ENCODE data around the gene ABHD14A. TPM values are rescaled to one million over a fixed set of nuclear protein-coding genes. Genes with fewer than 3 reads are reported as not detected.

Gene ABHD14A
- total and polyA plus RNA-seq, 2 of the 13 experiments (the other 11 are each of a cell fraction or from before 2014, with no cell fraction given), result 29.5 to 46.9 TPM

DNA sequence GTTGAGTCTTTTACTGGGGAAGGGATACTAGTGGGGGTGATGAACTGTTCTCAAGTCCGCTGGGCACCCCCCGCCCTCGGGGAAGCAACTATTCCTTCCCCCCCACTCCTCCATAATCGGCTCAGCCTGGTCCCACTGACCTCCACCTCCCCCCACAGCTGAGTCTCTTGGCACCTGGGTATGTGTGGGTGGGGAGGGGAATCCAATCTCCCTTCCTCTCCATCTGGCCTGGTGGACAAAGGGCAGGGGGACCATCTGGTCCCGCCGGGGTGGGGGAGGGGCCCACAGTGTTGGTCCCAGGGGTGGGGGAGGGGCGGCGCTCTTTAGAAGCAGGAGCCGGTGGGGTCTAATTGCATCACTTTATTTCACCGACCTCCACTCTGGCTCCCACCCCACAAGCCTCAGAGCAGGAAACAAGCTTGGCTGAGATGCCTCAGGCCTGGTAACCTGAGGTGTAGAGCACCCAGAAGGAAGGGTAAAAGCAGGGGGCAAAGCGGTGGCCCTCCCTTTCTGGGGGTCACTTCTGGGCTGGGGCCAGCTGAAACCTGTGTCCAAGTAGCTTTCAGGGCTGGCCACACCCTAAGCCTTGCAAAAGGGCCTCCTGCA, 6.6 kb upstream of the ABHD14A start (continued):
- TF ChIP-seq GRHL1 (CRISPR knock-in tag; conservative IDR thresholded peaks at IDR 0.05) (no peak), SSRP1 (CRISPR knock-in tag; IDR thresholded peaks at IDR 0.05) (peak; percentile 76), CENPX (CRISPR knock-in tag; IDR thresholded peaks at IDR 0.05) (no peak), RNF2 (conservative IDR thresholded peaks at IDR 0.05; ENCODE audit: low read depth) (no peak), ZNF558 (CRISPR knock-in tag; IDR thresholded peaks at IDR 0.05; ENCODE audit: borderline replicate concordance) (no peak), THAP8 (CRISPR knock-in tag; IDR thresholded peaks at IDR 0.05; ENCODE audit: borderline replicate concordance) (no peak), TBX3 (IDR thresholded peaks at IDR 0.05; ENCODE audit: borderline replicate concordance) (no peak), ZNF788 (CRISPR knock-in tag; IDR thresholded peaks at IDR 0.05; ENCODE audit: borderline replicate concordance) (no peak), POLR2A (IDR thresholded peaks at IDR 0.05; ENCODE audit: insufficient read depth in 1 of 2, low read depth in 2 of 2, low read length in 2 of 2) (no peak), STAT5B (CRISPR knock-in tag; IDR thresholded peaks at IDR 0.05) (no peak), ZNF326 (CRISPR knock-in tag; IDR thresholded peaks at IDR 0.05; ENCODE audit: borderline replicate concordance) (no peak), RCOR2 (CRISPR knock-in tag; IDR thresholded peaks at IDR 0.05) (no peak), CEBPG (CRISPR knock-in tag; IDR thresholded peaks at IDR 0.05) (0 out of 2 replicates have a peak, but pooled peaks have one; percentile 39), GZF1 (CRISPR knock-in tag; IDR thresholded peaks at IDR 0.05) (no peak), ZSCAN25 (CRISPR knock-in tag; IDR thresholded peaks at IDR 0.05) (no peak), ZNF775 (CRISPR knock-in tag; IDR thresholded peaks at IDR 0.05; ENCODE audit: borderline replicate concordance) (no peak), PBX3 (CRISPR knock-in tag; IDR thresholded peaks at IDR 0.05; ENCODE audit: borderline replicate concordance) (no peak), AGO2 (optimal IDR thresholded peaks at IDR 0.05; ENCODE audit: low read depth, low read length) (peak; percentile 90), ZNF598 (CRISPR knock-in tag; IDR thresholded peaks at IDR 0.05; ENCODE audit: borderline replicate concordance) (no peak), ZNF101 (CRISPR knock-in tag; IDR thresholded peaks at IDR 0.05; ENCODE audit: borderline replicate concordance, low read depth) (no peak), MBNL3 (CRISPR knock-in tag; conservative IDR thresholded peaks at IDR 0.05) (no peak), NCOA2 (CRISPR knock-in tag; IDR thresholded peaks at IDR 0.05) (no peak), SALL1 (CRISPR knock-in tag; IDR thresholded peaks at IDR 0.05) (peak; percentile 18; the same call in 1 of the 2 replicates)
- TF ChIP-seq, protein P1, sequence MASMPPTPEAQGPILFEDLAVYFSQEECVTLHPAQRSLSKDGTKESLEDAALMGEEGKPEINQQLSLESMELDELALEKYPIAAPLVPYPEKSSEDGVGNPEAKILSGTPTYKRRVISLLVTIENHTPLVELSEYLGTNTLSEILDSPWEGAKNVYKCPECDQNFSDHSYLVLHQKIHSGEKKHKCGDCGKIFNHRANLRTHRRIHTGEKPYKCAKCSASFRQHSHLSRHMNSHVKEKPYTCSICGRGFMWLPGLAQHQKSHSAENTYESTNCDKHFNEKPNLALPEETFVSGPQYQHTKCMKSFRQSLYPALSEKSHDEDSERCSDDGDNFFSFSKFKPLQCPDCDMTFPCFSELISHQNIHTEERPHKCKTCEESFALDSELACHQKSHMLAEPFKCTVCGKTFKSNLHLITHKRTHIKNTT (CRISPR knock-in tag; IDR thresholded peaks at IDR 0.05), result no peak
- TF ChIP-seq, protein P2, sequence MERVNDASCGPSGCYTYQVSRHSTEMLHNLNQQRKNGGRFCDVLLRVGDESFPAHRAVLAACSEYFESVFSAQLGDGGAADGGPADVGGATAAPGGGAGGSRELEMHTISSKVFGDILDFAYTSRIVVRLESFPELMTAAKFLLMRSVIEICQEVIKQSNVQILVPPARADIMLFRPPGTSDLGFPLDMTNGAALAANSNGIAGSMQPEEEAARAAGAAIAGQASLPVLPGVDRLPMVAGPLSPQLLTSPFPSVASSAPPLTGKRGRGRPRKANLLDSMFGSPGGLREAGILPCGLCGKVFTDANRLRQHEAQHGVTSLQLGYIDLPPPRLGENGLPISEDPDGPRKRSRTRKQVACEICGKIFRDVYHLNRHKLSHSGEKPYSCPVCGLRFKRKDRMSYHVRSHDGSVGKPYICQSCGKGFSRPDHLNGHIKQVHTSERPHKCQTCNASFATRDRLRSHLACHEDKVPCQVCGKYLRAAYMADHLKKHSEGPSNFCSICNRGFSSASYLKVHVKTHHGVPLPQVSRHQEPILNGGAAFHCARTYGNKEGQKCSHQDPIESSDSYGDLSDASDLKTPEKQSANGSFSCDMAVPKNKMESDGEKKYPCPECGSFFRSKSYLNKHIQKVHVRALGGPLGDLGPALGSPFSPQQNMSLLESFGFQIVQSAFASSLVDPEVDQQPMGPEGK (CRISPR knock-in tag; IDR thresholded peaks at IDR 0.05), result peak; percentile 73

All from HepG2 (cell line).